H1 (cell line): Measurements from ENCODE around the gene MIXL1. TPM values are rescaled to one million over a fixed set of nuclear protein-coding genes. Genes with fewer than 3 reads are reported as not detected.

ENCODE experiments used
- CTCF ChIA-PET: fragments of 300-600 bp; sonication (Branson Sonifier 250); formaldehyde crosslinking; loops from one replicate; lab custom pipeline; 2021; ENCODE audit not compliant: partially characterized antibody; lab: Charles Lee
- POLR2A ChIA-PET: fragments of 300-600 bp; sonication (Branson Sonifier 250); formaldehyde crosslinking; loops from one replicate; lab custom pipeline; 2021; ENCODE audit warnings: inconsistent platforms; ENCODE audit not compliant: partially characterized antibody; lab: Charles Lee
- DNase-seq, 2 experiments: peaks; one replicate each; pipeline versions ENCODE4 v3.0.0 to v3.0.0-alpha.2; 2010 to 2022; ENCODE audit warnings: low spot score in 2 of 2, low read depth in 1 of 2, mixed read lengths in 1 of 2
- FAIRE-seq: peaks from 2 replicates; lab custom pipeline; 2011; peaks lifted over from hg19 to GRCh38; lab: Jason Lieb, UNC
- H2AFZ ChIP-seq: 2 replicates; pipeline ENCODE4 v1.8.1; 2012; ENCODE audit warnings: low read length, inconsistent platforms
- H2AK5ac ChIP-seq: 2 replicates; pipeline ENCODE4 v1.6.1; 2013; ENCODE audit warnings: low read depth, low read length
- H2BK120ac ChIP-seq: replicated peaks from 2 replicates; pipeline ENCODE3; 2013; ENCODE audit warnings: low read depth, low read length, inconsistent platforms
- H2BK12ac ChIP-seq: 2 replicates; pipeline ENCODE4 v1.6.1; 2013; ENCODE audit warnings: low read depth, low read length
- H2BK15ac ChIP-seq: 2 replicates; pipeline ENCODE4 v1.6.1; 2013; ENCODE audit warnings: low read length
- H2BK20ac ChIP-seq: 2 replicates; pipeline ENCODE4 v1.6.1; 2013; ENCODE audit warnings: low read length
- H2BK5ac ChIP-seq: 2 replicates; pipeline ENCODE4 v1.6.1; 2013; ENCODE audit warnings: low read depth, low read length
- H3K14ac ChIP-seq: 2 replicates; pipeline ENCODE4 v1.6.1; 2013; ENCODE audit warnings: inconsistent platforms; ENCODE audit not compliant: insufficient read length
- H3K18ac ChIP-seq: 2 replicates; pipeline ENCODE4 v1.6.1; 2013; ENCODE audit warnings: low read length; ENCODE audit errors: extremely low read depth
- H3K23ac ChIP-seq: 2 replicates; pipeline ENCODE4 v1.6.1; 2013; ENCODE audit warnings: inconsistent platforms; ENCODE audit not compliant: insufficient read length
- H3K23me2 ChIP-seq: 2 replicates; pipeline ENCODE4 v1.6.1; 2013; ENCODE audit warnings: low read depth, low read length
- H3K27ac ChIP-seq: 2 replicates; pipeline ENCODE4 v1.6.1; 2011; ENCODE audit warnings: low read depth, low read length, inconsistent platforms
- H3K27me3 ChIP-seq, 4 experiments: replicated peaks in 1 of 4; 1 replicate in 1 of 4; 2 replicates in 3 of 4; pipeline versions ENCODE4 v1.6.1 to v1.8.1; 2011 to 2013; ENCODE audit warnings: low read length in 3 of 4, mild to moderate bottlenecking in 3 of 4, inconsistent platforms in 2 of 4, mixed read lengths in 2 of 4, moderate library complexity in 1 of 4; ENCODE audit not compliant: control insufficient read depth in 3 of 4, insufficient read depth in 3 of 4; ENCODE audit errors: extremely low read depth in 1 of 4
- H3K36me3 ChIP-seq, 4 experiments: 2 replicates each; pipeline versions ENCODE4 v1.6.1 to v1.8.1; 2011 to 2013; ENCODE audit warnings: mild to moderate bottlenecking in 4 of 4, low read length in 3 of 4, moderate library complexity in 2 of 4, control low read depth in 1 of 4, inconsistent platforms in 1 of 4; ENCODE audit not compliant: insufficient read depth in 4 of 4, control insufficient read depth in 2 of 4
- H3K4ac ChIP-seq: replicated peaks from 2 replicates; pipeline ENCODE3; 2013; ENCODE audit warnings: low read length, low read depth, mixed read lengths, inconsistent platforms; ENCODE audit not compliant: insufficient read length
- H3K4me1 ChIP-seq, 4 experiments: replicated peaks in 1 of 4; 1 replicate in 1 of 4; 2 replicates in 3 of 4; pipeline versions ENCODE4 v1.6.1 to v1.8.1; 2011 to 2013; ENCODE audit warnings: low read length in 3 of 4, inconsistent platforms in 2 of 4, mixed read lengths in 1 of 4; ENCODE audit not compliant: insufficient read depth in 4 of 4, control insufficient read depth in 3 of 4
- H3K4me2 ChIP-seq, 2 experiments: 2 replicates each; pipeline versions ENCODE4 v1.6.1 to v1.8.1; 2011 to 2013; ENCODE audit warnings: low read depth in 2 of 2, low read length in 2 of 2, control low read depth in 1 of 2, inconsistent platforms in 1 of 2, mild to moderate bottlenecking in 1 of 2; ENCODE audit not compliant: insufficient read depth in 1 of 2
- H3K4me3 ChIP-seq, 4 experiments: fragments of 200-600, 300-600 bp in 1 of 4; sonication (generic), shearing (Covaris generic), sonication (Bioruptor Twin) in 1 of 4; 2 replicates each; pipeline versions ENCODE4 v1.5.1 to v1.8.1; 2011 to 2016; ENCODE audit warnings: low read length in 4 of 4, low read depth in 3 of 4, control low read depth in 2 of 4, inconsistent platforms in 2 of 4, mild to moderate bottlenecking in 2 of 4, mixed read lengths in 1 of 4, moderate library complexity in 1 of 4; ENCODE audit not compliant: insufficient read depth in 2 of 4; ENCODE audit errors: extremely low read depth in 1 of 4
- H3K56ac ChIP-seq: replicated peaks from 2 replicates; pipeline ENCODE3; 2013; ENCODE audit warnings: low read depth, mild to moderate bottlenecking, mixed read lengths, low read length, inconsistent platforms; ENCODE audit not compliant: insufficient read length
- H3K79me1 ChIP-seq: 2 replicates; pipeline ENCODE4 v1.6.1; 2013; ENCODE audit warnings: low read depth, low read length, control low read depth
- H3K79me2 ChIP-seq, 2 experiments: 2 replicates each; pipeline versions ENCODE4 v1.6.1 to v1.8.1; 2012 to 2013; ENCODE audit warnings: low read length in 2 of 2, mild to moderate bottlenecking in 2 of 2, inconsistent platforms in 1 of 2; ENCODE audit not compliant: insufficient read depth in 2 of 2, control insufficient read depth in 1 of 2
- H3K9ac ChIP-seq, 4 experiments: replicated peaks in 1 of 4; 1 replicate in 1 of 4; 2 replicates in 3 of 4; pipeline versions ENCODE4 v1.6.1 to v1.8.1; 2011 to 2013; ENCODE audit warnings: low read depth in 3 of 4, low read length in 3 of 4, control low read depth in 2 of 4, mild to moderate bottlenecking in 2 of 4, moderate library complexity in 2 of 4, inconsistent platforms in 1 of 4; ENCODE audit errors: extremely low read depth in 1 of 4
- H3K9me3 ChIP-seq, 2 experiments: 2 replicates each; pipeline versions ENCODE4 v1.6.1 to v1.8.1; 2012 to 2013; ENCODE audit warnings: mild to moderate bottlenecking in 2 of 2, moderate library complexity in 2 of 2, control low read depth in 1 of 2, inconsistent platforms in 1 of 2, low read depth in 1 of 2, low read length in 1 of 2, mixed read lengths in 1 of 2; ENCODE audit not compliant: insufficient read depth in 2 of 2
- H4K20me1 ChIP-seq, 2 experiments: replicated peaks in 1 of 2; 2 replicates each; pipeline versions ENCODE3 to v1.8.1; 2011 to 2013; ENCODE audit warnings: inconsistent platforms in 2 of 2, low read length in 2 of 2, mild to moderate bottlenecking in 1 of 2; ENCODE audit not compliant: insufficient read depth in 2 of 2, control insufficient read depth in 1 of 2
- H4K5ac ChIP-seq: 2 replicates; pipeline ENCODE4 v1.6.1; 2013; ENCODE audit warnings: low read length, low read depth, mixed read lengths, inconsistent platforms; ENCODE audit not compliant: insufficient read length
- H4K8ac ChIP-seq: 2 replicates; pipeline ENCODE4 v1.8.0; 2013; ENCODE audit warnings: mild to moderate bottlenecking, moderate library complexity, low read length, inconsistent platforms; ENCODE audit not compliant: insufficient read depth; ENCODE audit errors: extremely low read depth
- H4K91ac ChIP-seq: replicated peaks from 2 replicates; pipeline ENCODE3; 2013; ENCODE audit warnings: low read length, mixed read lengths, inconsistent platforms; ENCODE audit not compliant: insufficient read length
- KDM4A ChIP-seq: IDR thresholded peaks from one replicate; pipeline ENCODE4 v1.7.1; 2012; ENCODE audit warnings: low read depth, mild to moderate bottlenecking, moderate library complexity, low read length, inconsistent platforms; ENCODE audit not compliant: severe bottlenecking
- NANOG ChIP-seq: IDR thresholded peaks from 2 replicates; pipeline ENCODE4 v1.6.1; 2011; ENCODE audit warnings: low read length, low read depth, mild to moderate bottlenecking, inconsistent platforms; ENCODE audit not compliant: insufficient read depth, poor library complexity, severe bottlenecking
- PHF8 ChIP-seq: fragments of 200-600 bp; sonication (generic); conservative IDR thresholded peaks from 2 replicates; pipeline ENCODE4 v1.7.1; 2012; ENCODE audit warnings: low read depth, mild to moderate bottlenecking, inconsistent platforms, low read length, moderate library complexity
- POLR2A ChIP-seq, 2 experiments: IDR thresholded peaks; 1 replicate in 1 of 2; 2 replicates in 1 of 2; pipeline ENCODE4 v1.6.1; 2011; ENCODE audit warnings: low read depth in 2 of 2, low read length in 2 of 2, mild to moderate bottlenecking in 2 of 2; ENCODE audit errors: control extremely low read depth in 1 of 2
- SRF ChIP-seq: IDR thresholded peaks from 2 replicates; pipeline ENCODE4 v1.6.1; 2011; ENCODE audit warnings: mild to moderate bottlenecking, low read depth, low read length, moderate library complexity
- TBP ChIP-seq: IDR thresholded peaks from 2 replicates; pipeline ENCODE4 v1.6.1; 2011; ENCODE audit warnings: low read depth, low read length, improper control_type of control experiment
- TCF12 ChIP-seq: IDR thresholded peaks from 2 replicates; pipeline ENCODE4 v1.6.1; 2011; ENCODE audit warnings: low read depth, mild to moderate bottlenecking, low read length
- WGBS, 2 experiments: shearing (Covaris generic) in 1 of 2; methylation state at CpG; one replicate each; pipeline versions ENCODE4 v1.1.6 to v1.1.7; 2013 to 2015; ENCODE audit warnings: low lambda C conversion rate in 2 of 2, mixed read lengths in 2 of 2, inconsistent platforms in 1 of 2, low coverage in 1 of 2, missing lambda C conversion rate in 1 of 2; ENCODE audit not compliant: insufficient replicate concordance in 2 of 2, insufficient coverage in 1 of 2, insufficient read length in 1 of 2; ENCODE audit errors: extremely low coverage in 1 of 2, missing lambda C conversion rate in 1 of 2; 5-methylcytosine and 5-hydroxymethylcytosine counted together
- long read RNA-seq, 2 experiments: library from RNA in 1 of 2; library from capped mRNA in 1 of 2; stranded (forward); transcript quantifications; one replicate each; pipeline ENCODE4 v2.0.0, GENCODE V29; 2021; ENCODE audit warnings: inconsistent platforms in 1 of 2
- polyA minus RNA-seq, 3 experiments: library from RNA; depleted of rRNA, polyadenylated mRNA; stranded (reverse); fragments of >200 nt; gene quantifications; 1 replicate in 2 of 3; 2 replicates in 1 of 3; pipeline ENCODE4 v1.2.3, GENCODE V29; 2011
- polyA plus RNA-seq, 7 experiments: library from polyadenylated mRNA; depleted of rRNA in 3 of 7; stranded (reverse) in 5 of 7; unstranded in 2 of 7; fragments of >200 nt in 5 of 7; fragments of 200-250 nt in 2 of 7; gene quantifications; 1 replicate in 5 of 7; 2 replicates in 1 of 7; 4 replicates in 1 of 7; pipeline versions ENCODE4 v1.2.1 to v1.2.3, GENCODE V29; 2011 to 2013; ENCODE audit warnings: missing spikeins in 2 of 7, mixed read lengths in 2 of 7
- total RNA-seq: library from RNA; stranded (reverse); fragmentation: NEBNext Ultra II Directional; extraction: Animal tissue kit (Norgen Biotek cat#: 25700); gene quantifications from 2 replicates; pipeline ENCODE4 v1.2.1, GENCODE V29; 2021
- TF ChIP-seq, protein P1 (sequence below): IDR thresholded peaks from 2 replicates; pipeline ENCODE4 v1.6.1; 2011; ENCODE audit warnings: low read depth, mild to moderate bottlenecking, low read length; ENCODE audit not compliant: insufficient read depth
- TF ChIP-seq, protein P2 (sequence below): IDR thresholded peaks from 2 replicates; pipeline ENCODE4 v1.6.1; 2012; ENCODE audit warnings: inconsistent platforms

The MIXL1 gene
- total RNA-seq = 1.5 and 2.7 TPM in 2 replicates
- polyA plus RNA-seq (2011; rRNA removed) = 1.1 and 1.8 TPM in 2 replicates
- polyA plus RNA-seq (2011; cell fraction: cytosol; rRNA removed) = 0.92 TPM
- 0.51 TPM for polyA plus RNA-seq (2011; cell fraction: nucleus; rRNA removed)
- 0.74 to 2.0 TPM (median 1.5 TPM) in 4 replicates for polyA plus RNA-seq (2012, experiment 1 of 2)
- polyA plus RNA-seq (2012, experiment 2 of 2) = 2.5 TPM
- polyA plus RNA-seq (2013, experiment 1 of 2) = 1.9 TPM
- polyA plus RNA-seq (2013, experiment 2 of 2) = 1.7 TPM
- polyA minus RNA-seq (2011; rRNA and poly(A)+ RNA removed) = 0.59 and 0.73 TPM in 2 replicates
- not detected for polyA minus RNA-seq (2011; cell fraction: cytosol; rRNA and poly(A)+ RNA removed)
- 0.40 TPM for polyA minus RNA-seq (2011; cell fraction: nucleus; rRNA and poly(A)+ RNA removed)
- long read RNA-seq, experiment 1, partial matches to known transcripts = 0 of 1 reads
- long read RNA-seq, experiment 1, other reads (novel, unspliced or antisense) = 1 of 1 reads
- long read RNA-seq, experiment 2 = 0 reads

- CTCF ChIA-PET = interaction anchor here (0.6 to 10.5 kb wide), 7 partner anchors 12 to 102 kb away, joined by 3 to 103 read pairs (median 5); no protein-coding TSS in a partner anchor
- no peak within 1 kb of the TSS for H4K91ac ChIP-seq
- H3K4ac ChIP-seq = no peak within 1 kb of the TSS
- no peaks in the 10 kb centered on the region for H3K36me3 ChIP-seq
- H3K4me3 ChIP-seq = peak within 1 kb of the TSS; percentile 34 to 69 (median 60)
- H2AK5ac ChIP-seq = no peak within 1 kb of the TSS
- H4K5ac ChIP-seq = no peak within 1 kb of the TSS
- POLR2A ChIA-PET = interaction anchor here (0.9 to 1.6 kb wide), 5 partner anchors 13 to 100 kb away, joined by 3 to 5 read pairs (median 4); no protein-coding TSS in a partner anchor
- H3K23ac ChIP-seq = no peak within 1 kb of the TSS
- H3K14ac ChIP-seq = no peak within 1 kb of the TSS
- H2BK120ac ChIP-seq = no peak within 1 kb of the TSS
- H2BK20ac ChIP-seq = no peak within 1 kb of the TSS
- peaks cover 0 to 23% (median 18%) of the 10 kb centered on the region in 4 experiments; a peak in 6 of 7 replicates for H3K27me3 ChIP-seq
- no peaks in the 10 kb centered on the region for H4K20me1 ChIP-seq
- FAIRE-seq (no peak), DNase-seq (peak in 1 of 2 experiments; percentile 76)
- no peak within 1 kb of the TSS for H3K27ac ChIP-seq
- no peak within 1 kb of the TSS for H2BK5ac ChIP-seq
- H3K4me1 ChIP-seq = peaks cover 0 to 7% (median 0%) of the 10 kb centered on the region in 4 experiments; a peak in 3 of 7 replicates
- H2BK15ac ChIP-seq = no peak within 1 kb of the TSS
- H3K79me2 ChIP-seq = no peaks in the 10 kb centered on the region
- no peaks in the 10 kb centered on the region for H3K79me1 ChIP-seq
- H4K8ac ChIP-seq = peak within 1 kb of the TSS; percentile 76
- peak within 1 kb of the TSS; percentile 13 to 69 (median 46); a peak in 3 of 7 replicates for H3K9ac ChIP-seq
- H3K9me3 ChIP-seq = no peaks in the 10 kb centered on the region
- WGBS, 2 experiments = 7% methylated on average over 17 of the region's 62 CpGs; no CpG with 5 or more reads in 1 of the 2 experiments
- H2BK12ac ChIP-seq = no peak within 1 kb of the TSS
- H3K23me2 ChIP-seq = peaks cover 6% of the 10 kb centered on the region; the same call in 1 of the 2 replicates
- peak within 1 kb of the TSS; percentile 16; the same call in 1 of the 2 replicates for H2AFZ ChIP-seq
- no peak within 1 kb of the TSS for H3K56ac ChIP-seq
- no peak within 1 kb of the TSS; the same call in none of the 2 replicates for H3K18ac ChIP-seq
- H3K4me2 ChIP-seq = peak within 1 kb of the TSS; percentile 55 to 80
- TF ChIP-seq NANOG = no peak
- TF ChIP-seq TBP = no peak
- 0 out of 2 replicates have a peak, but pooled peaks have one; percentile 36 for TF ChIP-seq PHF8
- TF ChIP-seq, protein P1, sequence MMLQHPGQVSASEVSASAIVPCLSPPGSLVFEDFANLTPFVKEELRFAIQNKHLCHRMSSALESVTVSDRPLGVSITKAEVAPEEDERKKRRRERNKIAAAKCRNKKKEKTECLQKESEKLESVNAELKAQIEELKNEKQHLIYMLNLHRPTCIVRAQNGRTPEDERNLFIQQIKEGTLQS = no peak
- no peak for TF ChIP-seq POLR2A (IDR thresholded peaks at IDR 0.05; ENCODE audit: control extremely low read depth in 1 of 2, low read depth in 2 of 2, low read length in 2 of 2)
- peak; percentile 91 for TF ChIP-seq KDM4A
- no peak for TF ChIP-seq TCF12
- TF ChIP-seq SRF = 0 out of 2 replicates have a peak, but pooled peaks have one; percentile 36
- TF ChIP-seq, protein P2, sequence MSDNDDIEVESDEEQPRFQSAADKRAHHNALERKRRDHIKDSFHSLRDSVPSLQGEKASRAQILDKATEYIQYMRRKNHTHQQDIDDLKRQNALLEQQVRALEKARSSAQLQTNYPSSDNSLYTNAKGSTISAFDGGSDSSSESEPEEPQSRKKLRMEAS = no peak
These were observed at the start of gene MIXL1 for GRCh38 chr1:226223157-226223785. TSS of gene MIXL1 (plus strand) at chr1:226223664. CDS start at chr1:226223682, 18 bp downstream.
